Astrocyte (in vitro differentiated cells and primary cell): Measurements from ENCODE around the gene UBE2G1. TPM values are rescaled to one million over a fixed set of nuclear protein-coding genes. Genes with fewer than 3 reads are reported as not detected.
A peak's percentile ranks its signal among the peaks of the same experiment; 100 is the strongest.

Experiments
- DNase-seq: peaks from one replicate; pipeline ENCODE4 v3.0.0-alpha.2; 2010; ENCODE audit warnings: low read depth
- FAIRE-seq: peaks from 2 replicates; lab custom pipeline; 2011; peaks lifted over from hg19 to GRCh38; lab: Jason Lieb, UNC
- H2AFZ ChIP-seq: 2 replicates; pipeline ENCODE4 v1.6.0; 2012; ENCODE audit warnings: low read depth, low read length, inconsistent platforms
- H3K27ac ChIP-seq: 2 replicates; pipeline ENCODE4 v1.5.1; 2011; ENCODE audit warnings: low read depth, low read length, inconsistent platforms
- H3K27me3 ChIP-seq: 2 replicates; pipeline ENCODE4 v1.6.0; 2011; ENCODE audit warnings: low read length, inconsistent platforms; ENCODE audit not compliant: insufficient read depth
- H3K36me3 ChIP-seq: 2 replicates; pipeline ENCODE4 v1.5.1; 2011; ENCODE audit warnings: low read length, inconsistent platforms; ENCODE audit not compliant: insufficient read depth
- H3K4me1 ChIP-seq: 2 replicates; pipeline ENCODE4 v1.5.1; 2011; ENCODE audit warnings: low read length, inconsistent platforms; ENCODE audit not compliant: insufficient read depth
- H3K4me2 ChIP-seq: 2 replicates; pipeline ENCODE4 v1.6.0; 2012; ENCODE audit warnings: low read length, inconsistent platforms
- H3K4me3 ChIP-seq: 2 replicates; pipeline ENCODE4 v1.5.1; 2011; ENCODE audit warnings: low read depth, mild to moderate bottlenecking, low read length, inconsistent platforms; ENCODE audit not compliant: insufficient read depth
- H3K79me2 ChIP-seq: 2 replicates; pipeline ENCODE4 v1.6.0; 2012; ENCODE audit warnings: mild to moderate bottlenecking, low read length, inconsistent platforms; ENCODE audit not compliant: insufficient read depth
- H3K9ac ChIP-seq: 2 replicates; pipeline ENCODE4 v1.6.0; 2012; ENCODE audit warnings: mild to moderate bottlenecking, low read length, inconsistent platforms
- H3K9me3 ChIP-seq: 2 replicates; pipeline ENCODE4 v1.5.1; 2012; ENCODE audit warnings: low read depth, mild to moderate bottlenecking, low read length, inconsistent platforms; ENCODE audit not compliant: insufficient read depth
- H4K20me1 ChIP-seq: 2 replicates; pipeline ENCODE4 v1.6.0; 2012; ENCODE audit warnings: low read length, inconsistent platforms; ENCODE audit not compliant: insufficient read depth
- H3K27ac Mint-ChIP-seq: one replicate; pipeline ENCODE4 v1.8.0; 2021; ENCODE audit warnings: mild to moderate bottlenecking, mixed read lengths; ENCODE audit not compliant: unreplicated experiment
- H3K27me3 Mint-ChIP-seq: one replicate; pipeline ENCODE4 v1.8.0; 2021; ENCODE audit warnings: low read depth, mixed read lengths; ENCODE audit not compliant: unreplicated experiment
- H3K36me3 Mint-ChIP-seq: one replicate; pipeline ENCODE4 v1.8.0; 2021; ENCODE audit warnings: low read depth, mixed read lengths; ENCODE audit not compliant: unreplicated experiment
- H3K4me1 Mint-ChIP-seq: one replicate; pipeline ENCODE4 v1.8.0; 2021; ENCODE audit warnings: low read depth, mixed read lengths; ENCODE audit not compliant: unreplicated experiment
- H3K4me3 Mint-ChIP-seq: one replicate; pipeline ENCODE4 v1.8.0; 2021; ENCODE audit warnings: mild to moderate bottlenecking, moderate library complexity, mixed read lengths; ENCODE audit not compliant: unreplicated experiment
- H3K9me3 Mint-ChIP-seq: one replicate; pipeline ENCODE4 v1.8.0; 2021; ENCODE audit warnings: mild to moderate bottlenecking, mixed read lengths; ENCODE audit not compliant: unreplicated experiment
- EZH2 ChIP-seq: IDR thresholded peaks from 2 replicates; pipeline ENCODE4 v1.6.1; 2012; ENCODE audit warnings: mild to moderate bottlenecking, low read length, inconsistent platforms; ENCODE audit not compliant: insufficient read depth
- total RNA-seq: library from RNA; stranded (reverse); gene quantifications from 2 replicates; pipeline ENCODE4 v1.2.1, GENCODE V29; 2021
- TF ChIP-seq, protein P1 (sequence below): IDR thresholded peaks from 2 replicates; pipeline ENCODE4 v1.5.1; 2011; ENCODE audit warnings: low read depth, mild to moderate bottlenecking, inconsistent platforms, low read length, moderate library complexity; ENCODE audit not compliant: insufficient read depth

Gene UBE2G1
- total RNA-seq, 1 donor from 2014 or later: 123 TPM

DNA sequence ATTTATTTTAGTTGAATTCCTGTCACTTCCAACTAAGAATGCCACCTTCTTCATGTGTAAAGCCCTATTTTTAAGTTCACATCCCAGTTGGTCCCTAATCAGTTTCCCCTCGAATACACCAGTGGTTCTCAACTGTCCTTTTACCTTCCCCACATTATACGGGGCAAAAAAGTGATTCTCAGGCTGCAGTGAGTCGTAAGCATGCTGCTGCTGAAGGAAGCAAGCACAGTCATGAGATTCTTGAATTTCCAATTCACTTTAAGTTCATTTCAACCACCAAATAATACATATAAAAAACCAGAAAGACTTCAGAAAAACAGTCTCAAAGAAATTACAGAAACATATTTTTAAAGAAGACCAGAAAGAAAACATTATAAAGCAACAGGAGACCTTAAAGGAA lies 47.9 kb downstream of the UBE2G1 start:
- Histone ChIP-seq H3K4me2 (no peak overlapping the region), H4K20me1 (peaks cover 87% of the 10 kb centered on the region), H3K9ac (no peak overlapping the region), H3K27ac (no peak overlapping the region), H3K9me3 (no peaks in the 10 kb centered on the region), H3K27me3 (no peaks in the 10 kb centered on the region), H3K79me2 (peaks cover 95% of the 10 kb centered on the region), H3K4me1 (no peaks in the 10 kb centered on the region), H3K4me3 (no peak overlapping the region), H3K36me3 (no peaks in the 10 kb centered on the region), H2AFZ (no peak overlapping the region)
- H3K36me3 Mint-ChIP-seq: peaks cover 2% of the 10 kb centered on the region
- H3K27me3 Mint-ChIP-seq: no peaks in the 10 kb centered on the region
- peaks cover 25% of the 10 kb centered on the region for H3K4me1 Mint-ChIP-seq
- DNase-seq (no peak), FAIRE-seq (no peak)
- no peaks in the 10 kb centered on the region for H3K9me3 Mint-ChIP-seq
- no peak overlapping the region for H3K4me3 Mint-ChIP-seq
- TF ChIP-seq, protein P1, sequence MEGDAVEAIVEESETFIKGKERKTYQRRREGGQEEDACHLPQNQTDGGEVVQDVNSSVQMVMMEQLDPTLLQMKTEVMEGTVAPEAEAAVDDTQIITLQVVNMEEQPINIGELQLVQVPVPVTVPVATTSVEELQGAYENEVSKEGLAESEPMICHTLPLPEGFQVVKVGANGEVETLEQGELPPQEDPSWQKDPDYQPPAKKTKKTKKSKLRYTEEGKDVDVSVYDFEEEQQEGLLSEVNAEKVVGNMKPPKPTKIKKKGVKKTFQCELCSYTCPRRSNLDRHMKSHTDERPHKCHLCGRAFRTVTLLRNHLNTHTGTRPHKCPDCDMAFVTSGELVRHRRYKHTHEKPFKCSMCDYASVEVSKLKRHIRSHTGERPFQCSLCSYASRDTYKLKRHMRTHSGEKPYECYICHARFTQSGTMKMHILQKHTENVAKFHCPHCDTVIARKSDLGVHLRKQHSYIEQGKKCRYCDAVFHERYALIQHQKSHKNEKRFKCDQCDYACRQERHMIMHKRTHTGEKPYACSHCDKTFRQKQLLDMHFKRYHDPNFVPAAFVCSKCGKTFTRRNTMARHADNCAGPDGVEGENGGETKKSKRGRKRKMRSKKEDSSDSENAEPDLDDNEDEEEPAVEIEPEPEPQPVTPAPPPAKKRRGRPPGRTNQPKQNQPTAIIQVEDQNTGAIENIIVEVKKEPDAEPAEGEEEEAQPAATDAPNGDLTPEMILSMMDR: no peak
- no peak for TF ChIP-seq EZH2
- peak overlapping the region; percentile 66 for H3K27ac Mint-ChIP-seq

- no peak overlapping the region for H3K4me3 ChIP-seq
- no peak for FAIRE-seq
- no peak for DNase-seq
- no peaks in the 10 kb centered on the region for H3K4me1 ChIP-seq
- H3K36me3 ChIP-seq: no peaks in the 10 kb centered on the region
- H3K9me3 ChIP-seq: no peaks in the 10 kb centered on the region
- Mint-ChIP-seq H3K36me3 (peaks cover 2% of the 10 kb centered on the region), H3K4me1 (peaks cover 26% of the 10 kb centered on the region), H3K27ac (peak overlapping the region; percentile 66), H3K4me3 (no peak overlapping the region), H3K27me3 (no peaks in the 10 kb centered on the region), H3K9me3 (no peaks in the 10 kb centered on the region)
- no peak overlapping the region for H3K9ac ChIP-seq
- H3K27ac ChIP-seq: no peak overlapping the region
- H3K4me2 ChIP-seq: no peak overlapping the region
- H4K20me1 ChIP-seq: peaks cover 87% of the 10 kb centered on the region
- peaks cover 95% of the 10 kb centered on the region for H3K79me2 ChIP-seq
- TF ChIP-seq EZH2: no peak
- TF ChIP-seq, protein P1: no peak
- no peaks in the 10 kb centered on the region for H3K27me3 ChIP-seq
- no peak overlapping the region for H2AFZ ChIP-seq
Observed at GRCh38 chr17:4318186-4318585, 48.3 kb downstream of the UBE2G1 start.

DNA sequence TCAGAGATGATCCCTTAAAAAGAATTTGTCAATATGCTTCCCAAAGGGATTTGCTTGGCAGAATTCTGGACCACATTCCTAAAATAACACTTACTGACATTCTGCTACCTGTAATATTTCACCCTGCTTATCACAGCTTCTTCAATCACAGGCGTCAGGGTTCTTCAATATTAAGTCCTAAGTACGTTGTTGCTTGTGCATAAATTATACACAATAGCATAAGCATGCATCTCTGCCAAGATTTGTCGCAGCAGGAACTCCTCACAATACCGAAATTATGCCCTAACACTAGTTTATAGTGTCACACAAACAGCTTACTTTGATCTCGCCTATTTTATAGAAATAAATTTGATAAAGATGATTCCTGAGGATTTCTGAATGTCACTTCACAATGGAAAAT lies 48.9 kb downstream of the UBE2G1 start:
- H3K36me3 ChIP-seq: no peaks in the 10 kb centered on the region
- H3K9me3 ChIP-seq: no peaks in the 10 kb centered on the region
- peaks cover 2% of the 10 kb centered on the region for H3K36me3 Mint-ChIP-seq
- no peak overlapping the region for H3K9ac ChIP-seq
- TF ChIP-seq EZH2: no peak
- TF ChIP-seq, protein P1: no peak
- peaks cover 87% of the 10 kb centered on the region for H4K20me1 ChIP-seq
- H3K4me2 ChIP-seq: no peak overlapping the region
- no peaks in the 10 kb centered on the region for H3K27me3 Mint-ChIP-seq
- no peak overlapping the region for H3K27ac Mint-ChIP-seq
- no peaks in the 10 kb centered on the region for H3K27me3 ChIP-seq
- peaks cover 26% of the 10 kb centered on the region for H3K4me1 Mint-ChIP-seq
- H3K4me3 Mint-ChIP-seq: no peak overlapping the region
- peaks cover 95% of the 10 kb centered on the region for H3K79me2 ChIP-seq
- DNase-seq (no peak), FAIRE-seq (no peak)
- no peaks in the 10 kb centered on the region for H3K9me3 Mint-ChIP-seq
- H3K4me1 ChIP-seq: no peaks in the 10 kb centered on the region
- no peak overlapping the region for H2AFZ ChIP-seq
- H3K27ac ChIP-seq: no peak overlapping the region
- no peak overlapping the region for H3K4me3 ChIP-seq
